HepG2 (cell line): ENCODE measurements around the gene PLEKHM2. TPM values are rescaled to one million over a fixed set of nuclear protein-coding genes. Genes with fewer than 3 reads are reported as not detected.
A peak's percentile ranks its signal among the peaks of the same experiment; 100 is the strongest.

Experiments used
- ATAC-seq: fragments of 200-7000 bp; cut with Tn5 transposase; 3 replicates; pipeline ENCODE4 v1.9.1; 2020; ENCODE audit warnings: mild to moderate bottlenecking, moderate library complexity
- BruUV-seq: library from RNA; stranded (reverse); fragments of 400-500 nt; replicated peaks from 2 replicates; lab custom pipeline; 2021; lab: Mats Ljungman, UMichigan
- CTCF ChIA-PET: fragments of 300-600 bp; formaldehyde crosslinking; extraction: SDS; loops from one replicate; lab custom pipeline; 2021; ENCODE audit warnings: low total read pairs, inconsistent platforms, low intra/inter-chr PET ratio; lab: Yijun Ruan, JAX
- POLR2A ChIA-PET: fragments of 350-600 bp; sonication (Branson Sonifier 250); formaldehyde crosslinking; loops from one replicate; lab custom pipeline; 2020; ENCODE audit warnings: antibody characterized with exemption, inconsistent platforms; lab: Yijun Ruan, JAX
- DNase-seq: peaks from one replicate; pipeline ENCODE4 v3.0.0-alpha.2; 2015; ENCODE audit warnings: low spot score
- FAIRE-seq: peaks from 3 replicates; lab custom pipeline; 2011; peaks lifted over from hg19 to GRCh38; lab: Jason Lieb, UNC
- H2AFZ ChIP-seq: one replicate; pipeline ENCODE4 v1.6.1; 2011; ENCODE audit warnings: low read length, inconsistent platforms
- H3K27ac ChIP-seq: fragments of 300-600 bp; 3 replicates; pipeline ENCODE4 v1.8.0; 2011; ENCODE audit warnings: mixed run types, mild to moderate bottlenecking, mixed read lengths, low read length, inconsistent platforms; ENCODE audit not compliant: insufficient read depth; ENCODE audit errors: extremely low read length
- H3K27me3 ChIP-seq, 2 experiments: fragments of 200-600 bp in 1 of 2; 2 replicates in 1 of 2; 3 replicates in 1 of 2; pipeline versions ENCODE4 v1.6.0 to v1.8.0; 2011; ENCODE audit warnings: low read length in 2 of 2, mild to moderate bottlenecking in 2 of 2, moderate library complexity in 2 of 2, inconsistent platforms in 1 of 2; ENCODE audit not compliant: insufficient read depth in 2 of 2, control insufficient read depth in 1 of 2
- H3K36me3 ChIP-seq, 2 experiments: fragments of 200-600 bp in 1 of 2; replicated peaks in 1 of 2; 2 replicates in 1 of 2; 3 replicates in 1 of 2; pipeline versions ENCODE4 v1.5.1 to v1.8.0; 2011; ENCODE audit warnings: low read length in 2 of 2, inconsistent platforms in 1 of 2; ENCODE audit not compliant: insufficient read depth in 2 of 2, control insufficient read depth in 1 of 2
- H3K4me1 ChIP-seq: 2 replicates; pipeline ENCODE4 v1.5.1; 2012; ENCODE audit warnings: low read length, inconsistent platforms; ENCODE audit not compliant: insufficient read depth
- H3K4me2 ChIP-seq: 2 replicates; pipeline ENCODE4 v1.6.0; 2011; ENCODE audit warnings: low read depth, low read length, inconsistent platforms
- H3K4me3 ChIP-seq, 3 experiments: fragments of 200-600 bp in 1 of 3; sonication (generic), shearing (Covaris generic) in 1 of 3; replicated peaks in 1 of 3; 2 replicates each; pipeline ENCODE4 v1.5.1; 2011 to 2016; ENCODE audit warnings: low read length in 3 of 3, inconsistent platforms in 2 of 3, low read depth in 2 of 3, mild to moderate bottlenecking in 2 of 3, control low read depth in 1 of 3, mixed read lengths in 1 of 3; ENCODE audit not compliant: insufficient read depth in 1 of 3
- H3K79me2 ChIP-seq: one replicate; pipeline ENCODE4 v1.6.1; 2011; ENCODE audit warnings: low read length, inconsistent platforms; ENCODE audit not compliant: insufficient read depth
- H3K9ac ChIP-seq: 2 replicates; pipeline ENCODE4 v1.6.0; 2011; ENCODE audit warnings: mild to moderate bottlenecking, low read depth, low read length, inconsistent platforms; ENCODE audit not compliant: insufficient read depth
- H3K9me3 ChIP-seq: 2 replicates; pipeline ENCODE4 v1.5.1; 2012; ENCODE audit warnings: mild to moderate bottlenecking, low read length
- H4K20me1 ChIP-seq: 2 replicates; pipeline ENCODE4 v1.6.0; 2011; ENCODE audit warnings: inconsistent platforms, mild to moderate bottlenecking, low read length, moderate library complexity; ENCODE audit not compliant: insufficient read depth
- RXRB ChIP-seq: IDR thresholded peaks from 2 replicates; pipeline ENCODE4 v1.6.1; 2016; ENCODE audit warnings: borderline replicate concordance, missing genetic modification reagents, missing compliant biosample characterization
- ZBTB33 ChIP-seq: sonication (generic); formaldehyde crosslinking; IDR thresholded peaks from 2 replicates; pipeline ENCODE4 v1.4.0; 2020; ENCODE audit warnings: missing genetic modification reagents
- ZBTB40 ChIP-seq, 2 experiments: fragments of 450-650 bp in 1 of 2; sonication (generic) in 1 of 2; formaldehyde crosslinking in 1 of 2; IDR thresholded peaks; 2 replicates each; pipeline versions ENCODE4 v1.6.1 to v1.8.0; 2016 to 2022; ENCODE audit warnings: antibody characterized with exemption in 1 of 2, mild to moderate bottlenecking in 1 of 2, missing genetic modification reagents in 1 of 2
- ZBTB7B ChIP-seq: sonication (generic); formaldehyde crosslinking; IDR thresholded peaks from 2 replicates; pipeline ENCODE4 v1.4.0; 2020; ENCODE audit warnings: missing genetic modification reagents
- ZMYM2 ChIP-seq: sonication (generic); formaldehyde crosslinking; IDR thresholded peaks from 2 replicates; pipeline ENCODE4 v1.8.0; 2022; ENCODE audit warnings: mild to moderate bottlenecking, missing genetic modification reagents
- ZNF878 ChIP-seq: sonication (generic); formaldehyde crosslinking; IDR thresholded peaks from 2 replicates; pipeline ENCODE4 v1.8.1; 2023; ENCODE audit warnings: mild to moderate bottlenecking, missing genetic modification reagents, moderate library complexity
- WGBS: methylation state at CpG from one replicate; pipeline ENCODE4 v1.1.6; 2017; ENCODE audit warnings: low lambda C conversion rate; 5-methylcytosine and 5-hydroxymethylcytosine counted together
- in situ Hi-C: cut with HindIII; loops from 2 replicates; pipeline ENCODE4 v1.10.0; 2017; ENCODE audit warnings: low pct_unique_long_range_greater_than_20kb; ENCODE audit not compliant: extremely low pct_ligation_motif_present
- intact Hi-C: fragments of 100-400 bp; cut with micrococcal nuclease; formaldehyde crosslinking; loops from one replicate; pipeline ENCODE4 v1.10.0; 2022; ENCODE audit not compliant: unreplicated experiment
- polyA plus RNA-seq, 8 experiments: library from polyadenylated mRNA; depleted of rRNA in 3 of 8; stranded (reverse) in 7 of 8; unstranded in 1 of 8; fragments of >200 nt; fragmentation: Illumina TruSeq in 4 of 8; extraction: Trizol in 4 of 8; gene quantifications; 2 replicates each; pipeline versions ENCODE4 v1.2.1 to v1.2.3, GENCODE V29; 2011 to 2016; ENCODE audit warnings: low read depth in 4 of 8, missing spikeins in 1 of 8, mixed read lengths in 1 of 8; ENCODE audit not compliant: insufficient read depth in 1 of 8
- total RNA-seq, 5 experiments: library from RNA; depleted of rRNA; stranded (reverse); fragments of >200 nt; fragmentation: Illumina TruSeq; extraction: Trizol; gene quantifications; 2 replicates each; pipeline ENCODE4 v1.2.3, GENCODE V29; 2016; ENCODE audit warnings: low read depth in 1 of 5

Gene PLEKHM2
- total and polyA plus RNA-seq, 2 of the 13 experiments (the other 11 are each of a cell fraction or from before 2014, with no cell fraction given): 16.5 to 27.3 TPM

- no peak for ATAC-seq
- intact Hi-C loops: no loop called here
- FAIRE-seq: no peak
- Histone ChIP-seq H3K36me3 (peaks cover 0 to 3% of the 10 kb centered on the region in 2 experiments; a peak in 2 of 5 replicates), H3K4me1 (peaks cover 31% of the 10 kb centered on the region), H3K9me3 (no peaks in the 10 kb centered on the region), H3K27ac (no peak overlapping the region), H3K79me2 (peaks cover 2% of the 10 kb centered on the region), H3K4me3 (no peak overlapping the region), H3K9ac (no peak overlapping the region), H4K20me1 (no peaks in the 10 kb centered on the region), H3K27me3 (peaks cover 0 to 1% of the 10 kb centered on the region in 2 experiments; a peak in 1 of 5 replicates), H2AFZ (no peak overlapping the region), H3K4me2 (no peak overlapping the region)
- ChIA-PET POLR2A (no interaction called here), CTCF (no interaction called here)
- TF ChIP-seq ZBTB33: peak; percentile 72
- TF ChIP-seq RXRB (CRISPR knock-in tag): no peak
- in situ Hi-C loops: no loop called here
- 82% methylated on average over 6 of the region's 10 CpGs for WGBS
- no TSS peak for BruUV-seq
- no peak for DNase-seq
These were observed 80.2 kb downstream of the PLEKHM2 start for GRCh38 chr1:15764269-15764764.

- H3K4me3 ChIP-seq: no peak overlapping the region
- no peak for DNase-seq
- no peak overlapping the region for H3K9ac ChIP-seq
- intact Hi-C loops (no loop called here), in situ Hi-C loops (no loop called here)
- no peak for FAIRE-seq
- no peaks in the 10 kb centered on the region for H3K79me2 ChIP-seq
- no peak for ATAC-seq
- no peaks in the 10 kb centered on the region for H3K27me3 ChIP-seq
- H3K4me1 ChIP-seq: peaks cover 26% of the 10 kb centered on the region
- no peak overlapping the region for H3K4me2 ChIP-seq
- no peaks in the 10 kb centered on the region for H3K9me3 ChIP-seq
- H4K20me1 ChIP-seq: no peaks in the 10 kb centered on the region
- no peak overlapping the region for H3K27ac ChIP-seq
- no peak overlapping the region for H2AFZ ChIP-seq
- POLR2A ChIA-PET: no interaction called here
- 90% methylated on average over 7 of the region's 15 CpGs for WGBS
- BruUV-seq: no TSS peak
- CTCF ChIA-PET: no interaction called here
- peaks cover 0 to 3% of the 10 kb centered on the region in 2 experiments; a peak in 2 of 5 replicates for H3K36me3 ChIP-seq
- TF ChIP-seq ZMYM2 (CRISPR knock-in tag) (no peak), ZBTB40 (IDR thresholded peaks at IDR 0.05) (no peak), ZBTB40 (CRISPR knock-in tag; IDR thresholded peaks at IDR 0.05) (no peak), ZNF878 (CRISPR knock-in tag) (no peak), ZBTB7B (no peak)
These were observed 80.8 kb downstream of the PLEKHM2 start for GRCh38 chr1:15764890-15765289.
